ENCODE results near the gene HEG1. TPM values are rescaled to one million over a fixed set of nuclear protein-coding genes. Genes with fewer than 3 reads are reported as not detected.

Gene HEG1
- total RNA-seq, 8 experiments from 2014 or later, result 3.5 to 173 (median 24.0) TPM

DNA sequence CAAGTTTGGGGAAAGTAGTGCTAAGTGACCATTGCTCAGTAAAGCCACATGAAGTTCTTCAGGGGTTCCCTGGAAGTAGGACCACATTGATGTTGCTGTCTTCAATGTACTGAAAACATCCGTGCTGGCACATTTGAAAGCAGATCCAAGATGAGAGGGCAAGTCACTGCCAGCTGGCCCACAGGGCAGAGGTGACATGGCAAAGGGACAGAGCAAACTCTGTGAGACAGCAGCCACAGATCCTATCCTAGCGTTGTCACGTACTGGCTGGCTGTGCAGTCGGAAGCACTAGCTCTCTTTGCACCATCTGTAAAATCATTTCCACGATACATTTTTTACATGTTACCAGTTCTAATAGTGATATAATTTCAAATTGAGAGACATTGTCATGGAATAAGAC lies 135.1 kb downstream of the HEG1 start:
- no peak for ATAC-seq (replicated peaks in 6 of 8)
- no peaks in the 10 kb centered on the region for H3K4me1 ChIP-seq (replicated peaks in 1 of 2)
- H3K4me3 ChIP-seq, result no peak overlapping the region
- no peak overlapping the region for H3K27ac ChIP-seq
- in situ Hi-C loops (cut with MboI; ENCODE audit: low pct_unique_long_range_greater_than_20kb in 2 of 9, low sequenced_read_pairs in 9 of 9, unreplicated experiment in 9 of 9), result no loop called here
- 20 to 100% (median 82%) methylated on average over 1 to 5 of the region's 5 CpGs; no CpG with 5 or more reads in 3 of the 10 experiments for WGBS, 10 experiments

DNA sequence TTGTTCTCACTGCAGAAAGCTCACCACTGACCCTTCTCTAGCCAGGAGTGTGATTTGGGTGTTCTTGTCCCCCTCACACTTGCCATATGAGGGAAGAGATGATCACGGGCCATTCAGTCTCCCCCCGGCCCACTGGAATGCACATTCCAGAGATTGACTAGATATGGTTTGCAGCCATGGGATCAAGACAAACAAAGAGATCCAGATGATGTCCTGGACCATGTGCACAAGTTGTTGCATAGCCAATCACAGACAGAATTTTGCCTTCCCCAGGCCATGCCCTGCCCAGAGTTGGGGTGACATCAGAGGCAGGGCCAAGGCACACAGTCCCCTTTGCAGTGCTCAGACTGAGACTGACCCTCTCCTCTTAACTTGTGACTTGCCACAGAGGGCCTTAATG lies 136.0 kb downstream of the HEG1 start:
- ATAC-seq (replicated peaks in 6 of 8), result peak in 3 of 8 experiments; percentile 54 to 85 (median 70)
- Histone ChIP-seq H3K4me1 (replicated peaks in 1 of 2) (no peaks in the 10 kb centered on the region), H3K27ac (no peak overlapping the region), H3K4me3 (no peak overlapping the region)
- in situ Hi-C loops (cut with MboI; ENCODE audit: low pct_unique_long_range_greater_than_20kb in 2 of 9, low sequenced_read_pairs in 9 of 9, unreplicated experiment in 9 of 9), result no loop called here
- 63 to 82% methylated on average over 2 of the region's 2 CpGs; no CpG with 5 or more reads in 8 of the 10 experiments for WGBS, 10 experiments

GRCh38 chr3:124918524-124918923 lies 137.3 kb downstream of the HEG1 start:
- Histone ChIP-seq H3K4me1 (replicated peaks in 1 of 2) (no peaks in the 10 kb centered on the region), H3K27ac (no peak overlapping the region), H3K4me3 (no peak overlapping the region)
- WGBS, 10 experiments, result 100% methylated on average over 1 to 2 of the region's 2 CpGs; no CpG with 5 or more reads in 6 of the 10 experiments
- in situ Hi-C loops (cut with MboI; ENCODE audit: low pct_unique_long_range_greater_than_20kb in 2 of 9, low sequenced_read_pairs in 9 of 9, unreplicated experiment in 9 of 9), result no loop called here
- no peak for ATAC-seq (replicated peaks in 6 of 8)

DNA sequence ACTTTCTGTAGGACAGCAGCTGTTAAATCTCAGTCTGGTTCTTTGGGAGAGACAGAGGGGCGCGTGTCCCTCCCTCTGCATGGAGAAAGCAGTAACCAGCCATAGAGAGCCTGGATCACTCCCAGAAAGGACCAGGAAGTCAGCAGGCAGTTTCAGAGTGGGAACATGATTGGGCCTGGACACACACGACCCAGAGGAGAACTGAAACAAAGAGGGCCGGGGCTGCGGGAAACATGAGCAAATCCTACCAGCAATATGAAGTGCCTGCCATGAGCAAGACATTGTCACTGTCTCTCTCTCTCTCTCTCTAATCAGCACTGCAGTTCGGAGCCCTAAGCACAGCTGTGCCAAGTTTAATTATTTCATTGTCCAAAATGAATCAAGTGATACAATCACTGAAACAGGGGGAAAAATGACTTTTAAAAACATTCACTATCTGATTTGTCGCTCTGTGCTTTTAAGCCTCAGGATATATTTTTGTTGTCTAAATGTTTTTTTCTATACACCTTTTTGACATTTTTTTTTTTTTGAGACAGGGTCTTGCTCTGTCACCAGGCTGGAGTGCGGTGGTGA lies 138.9 kb downstream of the HEG1 start:
- no peak overlapping the region for H3K27ac ChIP-seq
- 29 to 100% (median 71%) methylated on average over 1 to 6 of the region's 8 CpGs; no CpG with 5 or more reads in 1 of the 10 experiments for WGBS, 10 experiments
- no peaks in the 10 kb centered on the region for H3K4me1 ChIP-seq (replicated peaks in 1 of 2)
- H3K4me3 ChIP-seq, result no peak overlapping the region
- ATAC-seq (replicated peaks in 6 of 8), result peak in 1 of 8 experiments; percentile 52
- in situ Hi-C loops (cut with MboI; ENCODE audit: low pct_unique_long_range_greater_than_20kb in 2 of 9, low sequenced_read_pairs in 9 of 9, unreplicated experiment in 9 of 9), result no loop called here

Other genes with a start within 250 kb of the HEG1 start
- gene ITGB5, start 168.6 kb downstream of the HEG1 start, total RNA-seq, result 10 to 100 TPM in 6 of 8 experiments, 1 to 10 TPM in 2; 6.3 to 84.7 (median 14.6) TPM
- under 1 TPM in 5 of 8 experiments, not detected in 3; 0.04 to 0.24 (median 0.10) TPM for gene MUC13, start 121.2 kb downstream of the HEG1 start, total RNA-seq
- 1 to 10 TPM in 7 of 8 experiments, under 1 TPM in 1; 0.38 to 9.8 (median 3.2) TPM for gene SLC12A8, start 156.8 kb upstream of the HEG1 start, total RNA-seq